HG03025 (cell line): ENCODE measurements around the gene SIMC1.
A peak's percentile ranks its signal among the peaks of the same experiment; 100 is the strongest.
"Not testable (repeated sequence)": the region's sequence is repeated elsewhere in the genome, so short reads cannot be mapped to it uniquely, and the experiment has no call there.

ENCODE experiments used
- ATAC-seq: cut with Tn5 transposase; IDR thresholded peaks from one replicate; pipeline ENCODE4 v1.9.1; 2021; ENCODE audit warnings: mild to moderate bottlenecking, moderate library complexity; ENCODE audit not compliant: unreplicated experiment, low FRiP score

Gene SIMC1

DNA sequence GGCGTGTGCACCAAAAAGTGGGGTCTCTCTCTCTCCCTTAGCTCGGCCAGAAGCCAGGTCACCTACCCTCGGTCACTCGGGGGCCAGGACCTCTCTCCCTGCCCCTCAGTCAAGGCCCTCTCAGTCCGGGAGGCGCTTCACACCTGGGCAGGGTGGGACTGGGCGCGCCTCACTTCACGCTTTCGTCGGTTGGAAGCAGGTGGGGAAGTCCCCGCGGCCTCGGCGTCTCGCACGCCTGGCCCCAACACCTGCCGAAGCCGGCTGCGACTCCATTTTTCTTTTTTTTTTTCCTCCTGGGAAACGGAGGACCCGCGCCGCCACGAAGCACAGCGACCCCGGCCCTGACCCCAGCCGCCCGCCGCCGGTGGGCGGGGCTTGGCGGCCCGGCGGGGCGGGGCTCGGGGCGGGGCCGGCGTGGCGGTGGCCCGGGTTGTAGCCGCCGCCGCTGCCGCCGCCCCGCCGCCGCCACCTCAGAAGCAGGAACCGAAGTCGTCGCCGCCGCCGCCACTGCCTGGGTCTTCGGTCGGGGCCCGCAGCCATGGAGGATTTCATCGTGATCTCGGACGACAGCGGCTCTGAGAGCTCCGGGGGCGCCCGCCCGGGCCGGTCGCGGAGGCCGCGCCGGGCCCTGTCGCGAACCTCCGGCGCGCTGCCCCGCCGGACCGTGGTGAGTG, at the start of gene SIMC1:
Gene SIMC1 (plus strand): TSS at position 454 of the 674 bp plus-strand sequence. CDS start 85 bp downstream, at position 539.
- ATAC-seq: peak; percentile 70

GRCh38 chr5:176188506-176189193, 49.6 kb upstream of the SIMC1 start:
- ATAC-seq: no peak

- no peak for ATAC-seq
Observed at GRCh38 chr5:176189857-176190256, 48.4 kb upstream of the SIMC1 start.

DNA sequence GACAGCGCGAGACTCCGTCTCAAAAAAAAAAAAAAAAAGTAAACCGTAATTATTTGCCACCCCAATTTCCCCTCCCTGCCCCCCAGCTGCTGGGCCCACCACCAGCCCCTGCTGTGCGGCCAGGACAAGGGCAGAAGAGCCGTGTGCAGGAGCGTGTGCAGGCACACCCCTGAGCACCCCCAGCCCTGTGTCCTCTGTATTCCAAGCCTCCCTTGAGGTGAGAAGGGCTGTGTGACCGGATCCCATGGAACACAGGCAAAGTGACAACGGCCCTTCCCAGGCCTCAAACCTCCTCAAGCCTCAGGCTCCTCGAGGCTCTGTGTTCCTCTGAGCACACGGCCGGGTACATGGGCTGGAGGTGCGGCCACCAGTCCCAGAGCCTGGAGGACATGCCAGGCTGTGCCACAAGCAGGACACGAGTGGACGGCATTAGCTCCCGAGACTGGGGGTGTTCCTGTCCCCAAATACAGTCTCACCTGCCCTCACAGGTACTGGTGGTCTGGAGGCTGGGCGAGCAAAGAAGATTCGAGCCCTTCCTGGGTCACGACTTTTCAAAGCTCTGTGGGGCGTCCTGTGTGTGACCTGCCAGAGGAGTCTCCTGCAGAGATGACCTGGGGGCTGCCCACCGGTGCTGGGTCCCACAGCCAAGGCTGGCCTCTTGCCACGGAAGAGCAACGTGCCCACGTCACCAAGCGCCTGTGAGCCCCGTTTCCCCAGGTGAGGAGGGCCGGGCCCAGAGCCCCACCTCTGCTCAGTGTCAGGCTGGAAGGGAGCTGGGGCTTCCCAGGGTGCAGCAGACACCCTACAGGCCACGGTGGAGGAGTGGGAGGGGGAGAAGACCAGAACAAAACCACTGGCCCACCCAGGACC, 47.1 kb upstream of the SIMC1 start:
- no peak for ATAC-seq

GRCh38 chr5:176192094-176192721, 46.0 kb upstream of the SIMC1 start:
- no peak for ATAC-seq

GRCh38 chr5:176192722-176193117, 45.5 kb upstream of the SIMC1 start:
- ATAC-seq: not testable (repeated sequence)

DNA sequence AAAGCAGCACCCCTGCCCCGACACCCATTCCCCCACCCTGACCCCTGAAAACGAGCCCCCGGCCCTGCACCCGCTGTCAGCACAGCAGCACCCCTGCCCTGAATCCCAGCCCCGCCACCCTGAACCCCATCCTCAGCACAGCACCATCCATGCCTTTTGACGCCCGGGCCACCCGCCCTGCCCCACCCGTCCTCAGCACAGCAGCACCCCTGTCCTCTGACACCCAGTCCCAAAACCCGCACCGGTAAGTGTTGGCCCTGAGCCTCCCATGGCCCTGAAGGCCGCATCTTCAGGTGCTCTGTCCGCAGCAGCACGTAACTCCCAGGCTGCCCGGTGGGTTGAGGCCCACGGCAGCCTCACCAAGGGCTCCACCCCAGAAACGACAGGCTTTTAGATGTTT, 44.6 kb upstream of the SIMC1 start:
- not testable (repeated sequence) for ATAC-seq

DNA sequence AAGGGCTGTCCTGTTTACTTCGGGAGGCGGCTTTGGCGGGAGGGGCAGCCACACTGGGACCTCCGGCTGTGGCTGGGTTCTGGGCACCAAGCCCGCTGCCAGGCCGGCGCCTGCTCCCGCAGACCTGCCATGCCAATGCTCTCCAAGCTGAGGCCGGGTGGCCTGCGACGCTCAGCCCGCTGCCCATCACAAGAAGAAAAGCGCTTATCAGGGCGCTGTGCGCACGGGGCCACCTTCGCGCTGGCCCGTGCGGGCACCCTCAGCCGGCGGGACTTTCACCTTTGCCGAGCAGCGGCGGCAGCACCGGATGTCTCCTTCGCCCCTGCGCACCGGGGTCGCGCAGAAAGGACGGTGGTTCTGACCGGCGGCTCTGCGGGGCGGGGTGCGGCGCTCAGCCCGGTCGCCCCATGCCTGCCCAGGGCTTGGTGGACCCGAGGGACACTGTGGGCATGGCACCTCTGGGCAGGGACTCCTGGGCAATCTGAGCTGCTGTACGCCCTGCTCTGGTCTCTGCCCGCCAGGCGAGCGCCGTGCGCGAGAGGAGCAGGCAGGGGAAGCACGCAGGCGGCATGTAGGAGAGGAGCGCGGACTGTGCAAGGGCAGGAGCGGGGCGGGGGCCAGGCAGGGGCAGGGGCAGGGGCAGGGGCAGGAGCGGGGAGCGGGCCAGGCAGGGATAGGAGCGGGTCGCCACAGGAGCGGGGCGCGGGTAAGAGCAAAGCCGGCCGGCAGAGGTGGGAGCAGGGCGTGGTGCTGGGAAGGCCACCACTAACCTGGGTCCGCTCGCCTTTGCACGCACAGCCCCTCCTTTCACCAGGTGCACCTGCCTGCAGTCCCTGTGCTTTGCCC, 43.8 kb upstream of the SIMC1 start:
- ATAC-seq: not testable (repeated sequence)

GRCh38 chr5:176195084-176195413, 43.2 kb upstream of the SIMC1 start:
- ATAC-seq: not testable (repeated sequence)

DNA sequence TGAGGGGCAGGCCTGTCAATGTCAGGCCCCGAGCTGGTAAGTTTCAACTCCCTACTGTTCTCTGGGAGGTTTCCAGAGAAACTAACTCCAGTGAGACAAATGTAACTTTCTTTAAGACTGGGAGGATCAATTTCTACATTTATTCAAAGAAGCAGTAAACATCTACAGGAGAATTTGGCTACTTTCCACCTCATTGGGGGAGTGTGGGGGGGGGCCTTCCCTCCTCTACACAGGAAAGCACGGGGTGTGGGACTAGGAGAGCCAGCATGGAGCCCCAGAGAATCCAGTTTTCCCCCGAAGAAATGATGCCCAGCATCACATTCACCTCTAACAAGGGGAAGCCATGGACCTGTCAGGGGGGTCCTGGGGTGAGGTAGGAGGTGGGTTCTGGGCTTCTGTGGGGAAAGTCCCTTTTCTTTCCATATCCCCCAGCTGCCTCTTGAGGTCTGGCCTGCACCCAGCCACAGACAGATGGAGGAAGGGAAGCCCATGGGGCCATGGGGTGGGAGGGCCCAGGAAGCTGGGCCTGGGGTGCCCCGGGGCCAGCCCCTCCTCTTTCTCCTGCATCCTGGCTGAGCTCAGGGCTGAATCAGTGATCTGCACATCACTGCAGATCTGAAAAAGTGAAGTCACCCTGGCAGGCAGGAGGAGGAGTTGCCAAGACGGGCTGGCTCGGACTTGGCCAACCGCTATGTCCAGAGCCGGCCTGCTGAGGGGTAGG, 42.6 kb upstream of the SIMC1 start:
- ATAC-seq: not testable (repeated sequence)

DNA sequence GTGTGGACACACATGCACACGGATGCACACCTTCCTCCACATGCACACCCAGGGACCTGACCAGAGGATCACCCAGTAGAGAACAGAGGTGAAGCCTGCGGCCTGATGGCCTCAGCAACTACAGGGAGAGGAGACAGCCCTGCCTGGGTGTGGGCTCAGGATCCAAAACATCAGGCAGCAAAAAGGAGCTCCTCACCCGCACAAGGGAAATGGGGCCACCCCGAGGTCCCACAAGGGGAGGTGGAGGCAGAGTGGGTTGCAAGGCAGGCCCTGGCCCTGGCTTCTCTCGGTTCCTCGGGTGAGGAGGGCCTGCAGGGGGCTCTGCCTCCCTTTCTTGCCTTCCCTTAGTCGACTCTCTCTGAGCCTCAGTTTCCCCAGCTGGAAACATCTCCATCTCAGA, 41.4 kb upstream of the SIMC1 start:
- not testable (repeated sequence) for ATAC-seq

- not testable (repeated sequence) for ATAC-seq
Observed at GRCh38 chr5:176197234-176197858, 40.9 kb upstream of the SIMC1 start.

GRCh38 chr5:176198299-176198698, 39.9 kb upstream of the SIMC1 start:
- not testable (repeated sequence) for ATAC-seq

DNA sequence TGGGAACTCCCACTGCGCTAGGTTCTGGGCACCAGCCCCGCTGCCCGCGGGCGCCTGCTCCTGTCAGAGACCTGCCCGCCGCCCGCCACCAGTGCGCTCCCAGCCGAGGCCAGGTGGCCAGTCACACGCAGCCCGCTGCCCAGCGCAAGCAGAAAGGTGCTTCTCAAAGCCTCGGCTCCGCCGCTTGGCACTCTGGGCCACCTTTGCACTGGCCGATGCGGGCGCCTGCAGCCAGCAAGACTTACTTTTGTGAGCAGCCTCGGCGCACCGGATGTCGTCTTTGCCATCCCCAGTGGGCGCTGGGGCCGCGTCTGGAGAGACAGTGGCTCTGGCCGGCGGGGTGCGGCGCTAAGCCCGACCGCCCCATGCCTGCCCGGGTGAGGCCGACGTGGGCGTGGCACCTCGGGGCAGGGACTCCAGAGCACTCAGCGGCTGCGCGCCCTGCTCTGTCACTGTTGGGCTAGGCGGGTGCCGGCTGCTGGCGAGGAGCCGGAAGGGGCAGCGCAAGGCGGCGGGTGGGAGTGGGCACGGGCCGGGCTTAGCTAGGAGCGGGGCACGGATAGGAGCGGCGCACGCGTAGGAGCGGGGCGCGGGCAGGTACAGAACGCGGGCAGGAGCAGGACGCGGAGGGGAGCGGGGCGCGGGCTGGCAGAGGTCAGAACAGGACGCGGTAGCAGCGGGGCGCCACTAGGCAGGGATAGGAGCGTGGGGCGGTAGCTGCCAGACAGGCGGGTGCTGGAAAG, 39.1 kb upstream of the SIMC1 start:
- not testable (repeated sequence) for ATAC-seq

- ATAC-seq: not testable (repeated sequence)
Observed at GRCh38 chr5:176199803-176200399, 38.3 kb upstream of the SIMC1 start.

GRCh38 chr5:176201811-176202210, 36.4 kb upstream of the SIMC1 start:
- no peak for ATAC-seq

DNA sequence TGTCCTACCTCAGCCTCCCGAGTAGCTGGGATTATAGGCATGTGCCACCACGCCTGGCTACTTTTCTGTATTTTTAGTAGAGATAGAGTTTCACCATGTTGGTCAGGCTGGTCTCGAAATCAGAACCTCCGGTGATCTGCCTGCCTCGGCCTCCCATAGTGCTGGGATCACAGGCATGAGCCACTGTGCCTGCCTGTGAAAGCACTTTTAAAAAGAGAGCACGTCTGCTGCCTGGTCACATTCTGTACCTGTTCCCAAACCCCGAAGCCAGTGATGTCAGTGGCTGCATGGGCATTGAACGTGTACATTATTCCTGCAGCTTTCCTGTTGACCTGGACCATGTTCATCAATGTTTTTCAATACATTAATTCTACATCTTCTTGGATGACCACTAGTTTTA, 35.1 kb upstream of the SIMC1 start:
- ATAC-seq: no peak

GRCh38 chr5:176203535-176203934, 34.7 kb upstream of the SIMC1 start:
- not testable (repeated sequence) for ATAC-seq
